SK-N-SH treated with all-trans-retinoic acid at 6 μM for 48 hours (cell line): ENCODE measurements around the gene PRSS38.

Experiments used
- ARNTL ChIP-seq: fragments of 450-650 bp; formaldehyde crosslinking; IDR thresholded peaks from 2 replicates; pipeline ENCODE4 v1.5.0; 2020; ENCODE audit warnings: low read depth, mild to moderate bottlenecking, moderate library complexity, borderline replicate concordance
- BACH2 ChIP-seq: fragments of 250-450 bp; sonication (Bioruptor Pico); IDR thresholded peaks from 2 replicates; pipeline ENCODE4 v1.9.0; 2021; ENCODE audit warnings: mild to moderate bottlenecking, borderline replicate concordance
- CSDC2 ChIP-seq: fragments of 250-450 bp; sonication (Bioruptor Pico); IDR thresholded peaks from 2 replicates; pipeline ENCODE4 v1.5.0; 2020; ENCODE audit warnings: mild to moderate bottlenecking, moderate library complexity
- PPARA ChIP-seq: fragments of 250-450 bp; sonication (Bioruptor Pico); IDR thresholded peaks from 2 replicates; pipeline ENCODE4 v1.5.0; 2020; ENCODE audit warnings: mild to moderate bottlenecking, borderline replicate concordance
- RARB ChIP-seq: fragments of 250-450 bp; sonication (Bioruptor Pico); IDR thresholded peaks from 2 replicates; pipeline ENCODE4 v1.8.0; 2021; ENCODE audit warnings: mild to moderate bottlenecking, moderate library complexity
- SNAI2 ChIP-seq: fragments of 250-450 bp; sonication (Bioruptor Pico); IDR thresholded peaks from 2 replicates; pipeline ENCODE4 v1.5.0; 2020; ENCODE audit warnings: mild to moderate bottlenecking, moderate library complexity
- TCF4 ChIP-seq: fragments of 250-450 bp; sonication (Bioruptor Pico); IDR thresholded peaks from 2 replicates; pipeline ENCODE4 v1.8.0; 2021; ENCODE audit warnings: mild to moderate bottlenecking, moderate library complexity, borderline replicate concordance
- TOX ChIP-seq: fragments of 250-450 bp; sonication (Bioruptor Pico); IDR thresholded peaks from 2 replicates; pipeline ENCODE4 v1.8.0; 2021; ENCODE audit warnings: mild to moderate bottlenecking, moderate library complexity, borderline replicate concordance
- ZNF8 ChIP-seq: fragments of 450-650 bp; formaldehyde crosslinking; IDR thresholded peaks from 2 replicates; pipeline ENCODE4 v1.5.0; 2020; ENCODE audit warnings: mild to moderate bottlenecking, moderate library complexity

DNA sequence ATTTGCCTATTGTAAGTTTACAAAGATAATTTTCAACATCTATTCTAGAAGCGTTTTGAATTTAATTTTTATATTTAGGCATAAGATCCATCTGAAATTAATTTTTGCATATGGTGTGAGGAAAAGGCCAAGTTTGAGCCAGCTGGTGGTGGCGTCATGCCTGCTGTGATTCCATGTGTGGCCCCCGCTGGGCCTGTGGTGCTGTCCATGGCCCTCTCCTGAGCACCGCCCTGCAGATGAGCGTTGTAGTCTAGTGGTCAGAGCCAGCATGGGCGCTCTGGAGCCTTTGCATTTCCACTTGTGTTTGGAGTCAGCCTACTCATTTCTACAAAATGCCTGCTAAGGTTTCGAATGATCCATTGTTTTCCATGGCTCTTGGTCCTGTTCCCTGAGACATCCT, 22.7 kb downstream of the PRSS38 start:
- TF ChIP-seq SNAI2 (CRISPR knock-in tag) (no peak), RARB (CRISPR knock-in tag) (no peak), TOX (CRISPR knock-in tag) (no peak), ZNF8 (CRISPR knock-in tag) (no peak), BACH2 (CRISPR knock-in tag) (no peak), CSDC2 (CRISPR knock-in tag) (no peak), TCF4 (CRISPR knock-in tag) (no peak), ARNTL (CRISPR knock-in tag) (no peak), PPARA (no peak)
